ENCODE data around the gene C16orf96.

Gene C16orf96

DNA sequence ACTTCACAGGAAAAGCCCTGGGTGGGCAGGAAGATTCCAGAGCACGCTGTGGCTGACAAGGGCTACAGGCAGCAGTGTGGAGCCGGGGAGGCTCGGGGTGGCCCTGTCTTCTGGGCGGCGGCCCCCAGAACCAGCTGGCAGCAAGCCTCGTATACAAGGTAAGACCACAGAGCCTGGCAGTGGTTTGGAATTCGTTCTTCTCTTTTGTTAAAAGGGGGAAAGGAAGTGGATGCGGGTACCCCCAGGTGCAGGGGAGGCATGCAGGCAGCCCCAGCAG is 52.5 kb downstream of the C16orf96 start:
- peak; percentile 22 for DNase-seq (ENCODE audit: low spot score)
- TF ChIP-seq, protein P1, sequence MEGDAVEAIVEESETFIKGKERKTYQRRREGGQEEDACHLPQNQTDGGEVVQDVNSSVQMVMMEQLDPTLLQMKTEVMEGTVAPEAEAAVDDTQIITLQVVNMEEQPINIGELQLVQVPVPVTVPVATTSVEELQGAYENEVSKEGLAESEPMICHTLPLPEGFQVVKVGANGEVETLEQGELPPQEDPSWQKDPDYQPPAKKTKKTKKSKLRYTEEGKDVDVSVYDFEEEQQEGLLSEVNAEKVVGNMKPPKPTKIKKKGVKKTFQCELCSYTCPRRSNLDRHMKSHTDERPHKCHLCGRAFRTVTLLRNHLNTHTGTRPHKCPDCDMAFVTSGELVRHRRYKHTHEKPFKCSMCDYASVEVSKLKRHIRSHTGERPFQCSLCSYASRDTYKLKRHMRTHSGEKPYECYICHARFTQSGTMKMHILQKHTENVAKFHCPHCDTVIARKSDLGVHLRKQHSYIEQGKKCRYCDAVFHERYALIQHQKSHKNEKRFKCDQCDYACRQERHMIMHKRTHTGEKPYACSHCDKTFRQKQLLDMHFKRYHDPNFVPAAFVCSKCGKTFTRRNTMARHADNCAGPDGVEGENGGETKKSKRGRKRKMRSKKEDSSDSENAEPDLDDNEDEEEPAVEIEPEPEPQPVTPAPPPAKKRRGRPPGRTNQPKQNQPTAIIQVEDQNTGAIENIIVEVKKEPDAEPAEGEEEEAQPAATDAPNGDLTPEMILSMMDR (IDR thresholded peaks at IDR 0.05; ENCODE audit: borderline replicate concordance, control extremely low read depth, extremely low read depth, insufficient read depth, missing control alignments): no peak
- in situ Hi-C loops (cut with MboI; ENCODE audit: low sequenced_read_pairs, unreplicated experiment): no loop called here

DNA sequence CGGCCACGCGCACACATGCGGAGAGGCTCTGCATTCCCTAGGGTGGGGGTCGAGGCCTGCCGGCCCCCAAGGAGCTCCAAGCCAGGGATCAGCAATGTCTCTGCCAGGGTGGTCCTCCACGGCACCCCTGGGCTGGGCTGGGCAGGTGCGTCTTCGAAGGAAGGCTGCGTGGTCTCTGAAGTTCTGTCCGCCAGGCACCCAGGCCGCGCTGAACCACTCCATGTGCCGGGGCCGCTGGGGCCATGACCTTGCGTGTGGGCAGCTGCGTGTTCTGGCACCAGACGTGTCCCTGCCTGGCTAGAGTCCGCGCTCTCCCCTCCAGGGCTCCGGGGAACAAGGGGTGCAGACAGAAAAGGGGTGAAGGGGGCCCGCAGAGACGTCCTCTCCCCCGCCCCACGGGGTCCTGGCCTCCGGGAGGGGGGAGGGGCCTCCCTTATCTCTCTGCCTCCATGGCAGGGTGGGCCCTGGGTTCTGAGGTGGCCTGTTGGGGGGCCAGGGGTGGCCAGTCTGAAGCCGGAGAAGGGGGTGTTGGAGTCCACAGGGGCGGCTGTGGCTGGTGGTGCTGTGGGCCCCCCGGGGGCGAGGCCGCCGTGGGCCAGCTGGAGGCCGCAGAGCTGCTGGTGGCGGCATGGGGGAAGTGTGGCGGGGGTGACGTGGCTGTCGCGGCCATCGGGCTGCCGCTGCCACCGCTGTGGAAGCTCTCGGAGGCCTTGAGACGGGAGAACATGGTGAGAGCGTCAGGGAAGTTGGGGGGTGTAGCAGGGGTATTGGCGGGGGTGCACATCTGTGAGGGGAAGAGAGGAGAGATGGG is 53.3 kb downstream of the C16orf96 start:
- TF ChIP-seq, protein P1 (IDR thresholded peaks at IDR 0.05; ENCODE audit: borderline replicate concordance, control extremely low read depth, extremely low read depth, insufficient read depth, missing control alignments): no peak
- in situ Hi-C loops (cut with MboI; ENCODE audit: low sequenced_read_pairs, unreplicated experiment): no loop called here

DNA sequence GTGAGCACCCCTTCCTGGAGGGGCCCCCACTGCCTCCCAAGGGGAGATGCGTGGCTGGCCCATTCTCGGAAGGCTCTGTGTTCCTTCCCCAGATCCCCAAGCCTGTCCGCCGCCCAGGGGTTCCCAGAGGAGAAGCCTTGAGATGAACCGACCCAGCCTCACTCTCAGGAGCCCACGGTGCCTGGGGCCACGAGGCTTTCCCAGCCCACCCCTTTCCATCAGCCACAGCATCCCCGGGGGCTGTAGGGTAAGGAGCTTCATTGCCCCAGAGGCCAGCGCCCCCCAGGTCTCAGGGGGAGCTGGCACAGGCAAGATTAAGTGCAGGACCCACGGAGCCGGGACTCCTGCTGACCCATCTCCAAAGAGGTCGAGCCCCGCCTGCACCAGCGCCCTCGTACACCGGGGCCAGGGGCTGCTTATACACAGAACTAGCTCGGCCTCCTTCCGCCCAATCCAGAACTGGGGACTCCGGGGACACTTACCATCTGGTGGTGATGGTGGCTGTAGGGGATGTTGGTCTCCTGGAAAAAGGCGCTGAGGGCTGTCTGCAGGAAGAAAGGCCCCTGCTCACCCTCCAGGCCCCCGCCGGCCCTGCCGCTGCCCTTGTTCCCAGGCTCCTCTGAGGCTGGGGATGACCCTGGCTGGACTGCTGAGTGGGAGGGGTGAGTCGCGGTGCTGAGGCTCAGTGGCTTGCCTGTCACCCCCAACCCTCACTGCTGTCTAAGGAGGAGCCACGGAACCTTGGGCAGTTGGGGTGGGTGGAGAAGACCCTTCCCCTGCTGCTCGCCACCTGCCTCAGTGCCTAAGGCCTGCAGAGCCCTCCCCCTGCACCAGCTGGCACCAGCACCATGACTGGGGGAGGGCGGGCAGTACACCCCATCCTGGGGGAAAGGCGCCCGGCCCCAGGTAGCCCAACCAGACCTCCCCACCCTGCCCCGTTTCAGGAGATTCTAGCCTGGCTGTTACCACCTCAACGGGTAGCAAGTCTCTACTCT is 54.2 kb downstream of the C16orf96 start:
- in situ Hi-C loops (cut with MboI; ENCODE audit: low sequenced_read_pairs, unreplicated experiment): no loop called here
- TF ChIP-seq, protein P1 (IDR thresholded peaks at IDR 0.05; ENCODE audit: borderline replicate concordance, control extremely low read depth, extremely low read depth, insufficient read depth, missing control alignments): no peak
- peak; percentile 29 for DNase-seq (ENCODE audit: low spot score)

More for the DNA sequence above, 53.3 kb downstream of the C16orf96 start:
- peak; percentile 15 for DNase-seq (ENCODE audit: low spot score)

DNA sequence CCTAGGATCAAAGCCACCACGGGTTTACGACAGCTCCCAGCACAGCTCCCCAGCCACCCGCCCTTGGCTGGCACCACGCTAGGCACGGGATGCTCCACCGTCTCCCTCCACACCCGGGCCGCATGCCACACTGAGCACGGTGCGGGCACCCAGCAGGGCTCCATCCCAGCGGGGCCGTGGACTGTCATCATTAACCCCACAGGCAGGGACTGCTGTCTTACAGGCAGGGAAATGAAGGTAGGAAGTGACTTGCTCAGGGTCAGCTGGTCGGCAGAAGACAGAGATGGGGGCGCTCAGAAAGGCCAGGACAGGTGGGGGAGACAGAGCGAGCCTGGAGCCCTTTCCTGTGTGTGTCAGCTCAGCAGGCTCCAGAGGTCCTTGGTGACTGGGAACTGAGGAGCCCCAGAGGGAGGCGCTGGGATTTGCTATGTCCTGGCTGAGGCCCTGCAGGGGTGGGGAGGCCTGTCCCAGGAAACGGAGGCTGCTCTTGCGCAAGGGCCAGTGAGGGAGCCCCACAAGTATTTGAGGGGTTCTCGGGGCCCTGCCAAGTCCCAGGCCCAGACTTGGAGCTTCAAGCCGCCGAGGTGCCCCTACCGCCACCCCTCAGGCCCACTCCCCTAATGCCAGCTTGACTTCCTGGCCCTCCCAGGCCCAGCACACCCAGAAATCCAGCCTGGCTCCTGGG is 55.3 kb downstream of the C16orf96 start:
- in situ Hi-C loops (cut with MboI; ENCODE audit: low sequenced_read_pairs, unreplicated experiment): no loop called here
- TF ChIP-seq, protein P1 (IDR thresholded peaks at IDR 0.05; ENCODE audit: borderline replicate concordance, control extremely low read depth, extremely low read depth, insufficient read depth, missing control alignments): no peak
- peak; percentile 25 for DNase-seq (ENCODE audit: low spot score)

DNA sequence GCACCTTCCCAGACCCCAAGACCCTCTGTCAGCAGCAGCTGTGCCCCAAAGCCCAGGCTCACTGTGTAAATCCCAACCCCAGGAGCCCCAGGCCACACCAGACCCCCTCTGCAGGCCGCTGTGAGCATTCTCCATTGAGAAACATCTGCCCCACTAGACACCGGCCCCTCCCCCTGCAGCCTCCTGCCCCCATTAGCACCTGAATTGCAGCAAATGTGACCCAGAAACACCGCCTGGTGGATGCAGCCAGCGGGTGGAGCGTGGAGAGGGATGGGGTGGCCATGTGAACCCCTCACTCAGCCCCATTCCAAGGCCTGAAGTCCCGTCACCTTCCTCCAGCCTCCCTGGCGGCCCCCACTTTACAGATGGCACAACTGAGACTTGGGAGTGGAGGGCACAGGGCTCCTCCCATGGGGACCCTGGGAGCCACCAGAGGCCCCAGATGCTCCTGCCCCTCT is 56.4 kb downstream of the C16orf96 start:
- in situ Hi-C loops (cut with MboI; ENCODE audit: low sequenced_read_pairs, unreplicated experiment): no loop called here
- TF ChIP-seq, protein P1 (IDR thresholded peaks at IDR 0.05; ENCODE audit: borderline replicate concordance, control extremely low read depth, extremely low read depth, insufficient read depth, missing control alignments): no peak

More for the DNA sequence above, 56.4 kb downstream of the C16orf96 start:
- peak; percentile 33 for DNase-seq (ENCODE audit: low spot score)

Data from GM13976 (cell line).